Femur (tissue), 1 donor: ENCODE measurements around the gene SELPLG.
A peak's percentile ranks its signal among the peaks of the same experiment; 100 is the strongest.
"Not testable (repeated sequence)": the region's sequence is repeated elsewhere in the genome, so short reads cannot be mapped to it uniquely, and the experiment has no call there.

Experiments used
- DNase-seq: peaks from one replicate; pipeline ENCODE4 v3.0.0-alpha.2; 2017

SELPLG gene, protein sequence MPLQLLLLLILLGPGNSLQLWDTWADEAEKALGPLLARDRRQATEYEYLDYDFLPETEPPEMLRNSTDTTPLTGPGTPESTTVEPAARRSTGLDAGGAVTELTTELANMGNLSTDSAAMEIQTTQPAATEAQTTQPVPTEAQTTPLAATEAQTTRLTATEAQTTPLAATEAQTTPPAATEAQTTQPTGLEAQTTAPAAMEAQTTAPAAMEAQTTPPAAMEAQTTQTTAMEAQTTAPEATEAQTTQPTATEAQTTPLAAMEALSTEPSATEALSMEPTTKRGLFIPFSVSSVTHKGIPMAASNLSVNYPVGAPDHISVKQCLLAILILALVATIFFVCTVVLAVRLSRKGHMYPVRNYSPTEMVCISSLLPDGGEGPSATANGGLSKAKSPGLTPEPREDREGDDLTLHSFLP

DNA sequence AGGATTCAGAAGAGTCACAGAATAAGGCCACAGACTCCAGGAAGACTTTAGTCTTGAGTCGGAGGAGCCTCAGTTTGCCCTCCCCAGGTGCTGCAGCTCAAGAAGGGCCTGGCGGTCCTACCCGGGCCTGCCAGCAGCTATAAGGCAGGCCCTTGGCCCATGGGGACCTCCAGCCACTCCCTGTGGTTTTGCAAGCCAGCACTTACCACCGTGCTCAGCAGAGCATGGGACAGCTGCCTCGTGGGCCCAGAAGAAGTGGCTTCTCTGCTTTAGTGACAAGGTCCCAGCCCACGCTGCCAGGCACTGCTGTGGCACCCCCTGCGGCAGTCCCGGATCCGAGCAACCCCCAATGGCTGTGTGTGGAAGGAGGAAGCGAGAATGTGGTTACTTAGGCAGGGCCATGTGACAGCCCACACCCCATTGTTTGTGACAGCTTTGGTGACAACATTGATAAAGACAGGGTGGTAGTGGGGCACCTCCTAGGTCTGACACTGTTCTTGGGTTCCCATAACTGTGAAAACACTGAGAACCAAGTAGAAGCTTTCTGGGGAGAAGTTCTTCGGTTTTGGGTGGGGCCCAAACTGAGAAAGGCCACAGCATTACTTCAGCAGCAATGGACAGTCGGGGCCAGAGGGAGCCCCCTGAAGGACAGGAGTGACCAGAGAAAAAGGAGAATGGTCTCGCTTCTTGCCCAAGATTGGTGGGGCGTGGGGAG, at the start of gene SELPLG:
Gene SELPLG, minus strand, starts transcription at position 361 of the 715 bp plus-strand sequence. CDS start 9,587 bp downstream, outside the sequence.
- peak; percentile 73 for DNase-seq

DNA sequence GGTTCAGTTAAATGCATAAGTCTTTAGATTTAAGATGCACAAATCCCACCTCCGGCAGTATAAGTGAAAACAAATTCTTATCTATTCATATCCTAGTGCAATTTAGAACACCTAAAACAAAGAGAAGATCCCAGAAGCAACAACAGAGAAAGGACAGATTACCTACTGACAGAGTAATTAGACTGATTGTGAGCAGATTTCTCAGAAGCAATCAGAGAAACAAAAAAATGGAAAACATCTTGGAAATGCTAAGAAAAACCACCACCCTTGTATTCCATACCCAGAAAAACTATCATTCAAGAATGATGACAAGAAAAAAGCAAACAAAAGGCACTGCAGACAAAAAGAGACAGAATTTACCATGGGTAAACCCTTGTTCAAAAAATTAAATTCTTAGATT, 47.6 kb upstream of the SELPLG start:
- DNase-seq, result no peak

DNA sequence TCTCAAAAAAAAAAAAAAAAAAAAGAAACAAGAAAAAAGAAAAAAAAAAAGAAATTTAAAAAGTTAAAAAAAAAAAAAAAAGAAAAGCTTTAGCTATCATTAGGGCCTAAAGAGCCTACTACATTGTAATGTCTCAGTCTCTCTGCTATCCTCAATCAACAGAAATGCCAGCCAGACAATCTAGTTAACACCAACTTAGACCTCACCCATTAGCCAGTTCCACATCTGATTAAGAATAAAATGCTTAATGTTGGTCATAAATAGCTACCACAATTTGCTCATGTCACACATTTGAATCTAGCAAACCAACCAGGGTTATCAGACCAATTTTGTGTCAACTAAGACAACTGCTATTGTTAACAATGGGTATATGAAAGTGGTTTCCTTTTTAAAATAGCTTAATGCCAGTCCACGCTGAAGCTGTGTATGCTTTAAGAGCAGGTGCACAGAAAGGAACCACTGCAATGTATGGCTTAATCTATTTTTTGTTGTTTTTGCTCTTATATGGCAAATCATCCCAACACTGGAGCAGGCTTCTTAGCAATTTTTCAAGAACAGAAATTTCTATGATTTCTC, 45.5 kb upstream of the SELPLG start:
- DNase-seq, result no peak

DNA sequence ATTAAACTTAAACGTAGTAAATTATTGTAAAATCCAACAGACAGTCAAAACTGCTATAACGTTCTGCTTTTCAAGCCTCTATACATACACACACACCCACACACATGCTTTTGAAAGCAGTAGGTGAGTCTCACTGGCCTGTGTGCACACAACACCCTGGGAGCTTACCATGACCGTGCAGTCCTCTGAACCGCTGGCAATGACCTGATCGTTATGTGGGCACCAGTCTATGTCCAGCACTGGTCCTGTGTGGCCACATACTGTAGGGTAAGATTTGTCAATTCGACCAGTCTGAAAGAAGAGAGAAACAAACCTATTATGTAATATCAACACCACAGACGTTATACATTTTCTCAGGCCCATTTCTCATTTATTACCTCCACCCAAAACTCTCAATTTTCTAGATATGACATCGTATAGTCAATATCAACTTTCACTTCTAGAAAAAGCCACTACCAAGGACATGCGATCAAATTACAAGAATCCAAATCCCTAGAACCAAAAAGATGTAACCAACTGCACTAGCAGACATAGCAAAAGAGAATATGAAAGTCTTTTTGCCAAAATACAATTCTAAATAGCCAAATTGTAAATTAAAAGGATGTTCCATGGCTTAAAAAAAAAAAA, 44.5 kb upstream of the SELPLG start:
- no peak for DNase-seq

DNA sequence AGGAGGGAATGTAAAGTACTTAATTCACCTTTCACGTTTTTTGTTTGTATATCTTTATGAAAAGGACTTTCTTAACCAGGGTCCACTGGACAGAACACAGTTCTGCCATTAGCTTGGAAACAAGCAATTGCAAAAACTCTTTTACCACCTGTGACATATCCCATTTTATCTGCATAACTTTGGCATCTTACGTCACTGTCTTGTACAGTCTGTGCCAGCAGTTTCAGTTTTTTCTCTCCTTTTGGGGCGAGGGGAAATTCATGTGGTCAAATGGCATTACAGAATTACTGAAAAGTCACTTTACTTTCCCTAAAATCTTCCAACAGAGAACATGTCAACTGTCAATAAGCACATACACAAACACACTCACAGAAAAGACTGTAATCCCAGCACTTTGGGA, 43.7 kb upstream of the SELPLG start:
- DNase-seq, result no peak

DNA sequence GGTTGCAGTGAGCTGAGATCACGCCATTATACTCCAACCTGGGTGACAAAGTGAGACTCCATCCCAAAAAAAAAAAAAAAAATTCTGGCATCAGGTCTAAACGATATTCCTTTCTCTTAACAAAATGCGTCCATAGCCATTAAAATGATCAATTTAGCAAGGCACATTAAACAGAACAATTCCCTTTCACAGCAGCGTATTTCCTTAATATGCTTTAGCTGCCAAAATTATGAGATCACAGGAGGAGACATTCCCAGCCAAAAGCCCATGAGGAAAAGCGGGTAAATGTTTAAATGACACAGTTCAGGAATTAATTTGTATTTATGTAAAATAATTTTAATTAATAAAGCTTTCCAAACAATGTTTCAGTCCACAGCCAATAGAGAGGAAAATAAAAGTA, 43.0 kb upstream of the SELPLG start:
- DNase-seq, result no peak

DNA sequence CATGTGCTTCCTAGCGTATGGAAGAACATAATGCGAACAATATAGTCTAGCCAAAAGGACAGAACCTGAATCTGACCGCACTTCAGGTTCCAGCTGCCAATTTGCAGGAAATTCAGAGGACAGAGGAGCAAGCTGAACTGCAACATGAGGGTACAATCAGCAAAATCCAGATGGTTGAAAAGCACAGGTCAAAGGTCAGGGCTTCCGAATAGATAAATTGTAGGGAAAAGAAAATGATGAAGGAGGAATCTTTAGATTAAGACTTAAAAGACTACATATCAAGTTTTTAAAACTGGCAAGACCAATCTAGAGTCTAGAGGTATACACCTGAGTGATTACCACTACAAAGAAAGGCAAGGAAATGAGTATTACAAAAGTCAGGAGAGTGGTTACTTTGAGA, 42.1 kb upstream of the SELPLG start:
- DNase-seq, result no peak

DNA sequence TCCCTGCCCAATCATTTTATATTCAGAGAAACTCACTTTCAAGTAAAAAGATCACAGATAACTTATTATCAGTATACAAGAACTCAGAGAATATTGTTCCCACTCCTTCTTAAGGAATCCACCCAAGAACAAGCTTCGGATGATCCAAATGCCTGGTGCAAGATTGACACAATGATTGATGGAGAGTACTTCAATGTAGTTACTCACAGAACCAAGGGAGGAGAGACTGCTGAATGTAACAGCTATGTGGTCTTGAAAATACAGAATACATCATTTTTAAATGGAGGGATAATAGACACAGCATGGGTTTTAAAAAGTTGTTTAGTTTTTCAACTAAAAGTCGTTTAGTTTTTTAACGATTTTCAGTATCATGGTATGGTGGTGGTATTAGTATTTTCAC, 38.4 kb upstream of the SELPLG start:
- no peak for DNase-seq

DNA sequence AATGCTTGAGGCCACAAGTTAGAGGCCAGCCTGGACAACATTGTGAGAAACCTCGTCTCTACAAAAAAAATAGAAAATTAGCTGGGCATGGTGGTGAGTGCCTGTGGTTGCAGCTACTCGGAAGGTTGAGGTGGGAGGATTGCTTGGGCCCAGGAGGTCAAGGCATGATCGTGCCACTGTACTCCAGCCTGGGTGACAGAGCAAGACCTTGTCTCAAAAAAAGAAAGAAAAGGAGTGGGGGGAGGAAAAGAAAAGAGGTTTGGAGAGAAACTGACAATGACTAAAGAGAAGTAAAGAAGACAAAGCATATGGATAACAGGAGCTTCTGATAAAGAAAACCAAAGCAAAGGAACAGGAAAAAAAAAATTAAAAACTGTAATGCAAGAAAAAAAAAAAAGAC, 37.4 kb upstream of the SELPLG start:
- DNase-seq, result no peak

DNA sequence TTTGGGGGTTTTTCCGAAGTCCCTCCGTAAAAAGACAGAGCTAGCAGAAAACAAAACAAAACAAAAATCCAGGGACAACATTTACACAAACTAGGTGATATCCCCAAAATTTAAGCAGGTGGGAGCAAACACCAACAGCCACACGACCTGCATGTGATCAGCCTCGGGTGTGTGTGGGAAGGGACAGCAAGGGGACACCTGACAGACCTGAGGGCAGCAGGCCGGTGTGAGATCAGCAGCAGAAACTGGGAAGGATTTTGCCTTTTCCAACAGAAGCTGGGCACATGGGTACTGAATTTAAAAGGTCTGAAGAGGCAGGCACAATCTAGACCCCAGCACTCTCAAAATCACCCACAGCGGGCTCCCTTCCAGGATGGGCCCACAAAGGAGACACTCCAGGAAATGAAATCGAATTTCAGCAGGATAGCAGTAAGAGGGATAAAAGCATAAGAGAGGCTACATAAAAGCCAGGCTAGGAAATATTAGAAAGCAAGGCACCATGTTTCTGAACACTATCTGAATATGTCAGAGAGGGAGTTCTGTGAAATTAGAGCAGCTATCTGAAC, 36.5 kb upstream of the SELPLG start:
- DNase-seq, result no peak

DNA sequence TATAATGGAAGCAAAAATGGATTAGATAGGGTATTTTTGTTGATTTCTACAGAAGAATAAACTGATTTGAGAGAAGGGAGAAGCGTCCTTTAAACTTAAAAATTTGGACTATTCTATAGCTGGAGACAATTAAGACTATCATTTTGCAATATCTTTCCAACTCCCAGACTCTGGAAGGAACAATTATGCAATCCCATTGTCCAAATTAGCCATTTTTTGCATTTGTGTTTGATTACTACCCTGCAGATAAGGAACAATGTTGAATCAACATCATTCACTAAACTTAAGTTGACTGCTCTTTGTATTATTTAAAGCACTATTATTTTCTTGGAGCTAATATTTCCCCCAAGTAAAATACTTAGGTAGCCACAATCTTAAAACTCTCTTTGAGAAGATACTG, 34.8 kb upstream of the SELPLG start:
- no peak for DNase-seq

DNA sequence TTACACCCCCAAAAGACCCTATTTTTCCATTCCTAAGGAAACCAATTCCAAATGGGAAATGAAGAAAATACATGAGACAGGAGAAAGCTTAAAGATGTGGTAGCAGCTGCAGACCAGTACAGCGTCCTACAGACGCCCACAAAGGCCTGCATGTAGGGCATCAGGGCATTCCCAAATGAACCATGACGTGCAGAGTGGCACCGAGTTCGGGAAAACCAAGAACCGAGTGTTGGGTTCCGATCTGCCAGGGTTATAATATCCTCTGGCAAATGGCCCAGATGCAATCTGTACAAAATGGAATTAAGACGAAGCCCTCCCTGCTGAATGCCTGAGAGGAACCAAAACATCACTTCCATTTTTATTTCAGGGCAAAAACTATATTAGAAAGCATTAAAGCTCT, 34.4 kb upstream of the SELPLG start:
- no peak for DNase-seq

DNA sequence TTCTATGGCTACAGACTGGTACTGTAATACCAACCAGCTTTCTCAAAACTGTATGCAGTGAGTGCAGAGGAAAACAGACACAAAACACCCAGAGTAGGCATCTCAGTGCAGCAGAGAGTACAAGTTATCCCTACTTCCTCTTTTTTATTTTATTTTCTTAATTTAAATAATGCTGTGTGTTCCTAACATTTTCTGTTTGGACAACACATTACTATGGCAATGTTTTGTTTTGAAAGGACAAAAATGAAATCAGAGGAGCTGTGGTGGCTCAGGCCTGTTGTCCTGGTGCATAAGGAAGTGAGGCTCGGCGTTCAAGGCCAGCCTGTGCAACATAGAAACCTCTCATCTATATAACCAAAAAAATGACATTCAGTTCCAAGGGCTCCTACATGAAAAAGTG, 33.7 kb upstream of the SELPLG start:
- no peak for DNase-seq

DNA sequence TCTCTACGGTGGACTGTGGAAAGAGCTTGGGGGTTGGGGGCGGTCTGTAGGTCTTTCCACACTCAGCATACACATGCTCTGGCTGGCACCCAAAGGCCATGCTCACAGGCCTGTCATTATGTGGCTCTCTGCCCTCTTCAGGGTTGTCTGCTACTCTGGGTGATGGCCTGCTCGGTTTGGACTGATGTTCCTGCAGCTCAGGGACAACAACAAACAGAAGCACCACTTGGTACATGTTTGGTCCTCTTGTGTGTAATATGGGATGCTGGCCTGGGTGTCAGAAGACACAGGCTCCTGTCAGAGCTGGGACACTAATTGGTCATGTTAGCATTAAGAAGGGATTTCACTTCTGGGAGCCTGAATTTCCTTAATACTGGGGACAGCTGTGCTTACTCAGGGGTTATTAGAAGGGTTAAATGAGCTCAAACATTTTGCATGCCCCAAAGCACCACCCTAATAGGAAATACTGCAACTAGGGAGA, 32.7 kb upstream of the SELPLG start:
- DNase-seq, result peak; percentile 83

DNA sequence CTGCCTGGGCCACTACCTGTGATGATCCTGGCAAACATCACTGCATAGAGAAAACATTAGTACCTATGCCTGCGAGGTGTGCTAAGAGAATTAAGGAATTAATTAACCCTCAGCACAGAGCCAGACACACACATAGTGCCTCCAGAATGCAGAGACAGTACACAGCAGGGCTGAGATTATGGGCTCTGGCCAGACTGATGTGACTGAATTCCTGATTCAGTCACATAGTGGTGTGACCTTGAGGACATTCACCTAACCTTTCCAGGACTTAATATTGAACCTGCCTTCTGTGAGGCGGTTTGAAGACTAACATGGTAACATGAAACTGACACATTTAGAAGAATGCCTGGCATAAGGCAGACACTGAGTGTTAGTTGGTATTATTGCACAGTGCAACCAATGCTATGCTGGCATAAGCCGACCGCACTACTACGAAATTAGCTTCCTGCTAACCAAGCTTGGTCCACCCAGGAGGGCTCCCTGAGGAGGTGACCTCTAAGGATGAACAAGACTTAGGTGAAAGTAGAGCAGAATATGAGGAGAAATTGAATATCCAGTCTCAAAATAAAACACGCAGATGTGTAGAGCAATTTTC, 32.0 kb upstream of the SELPLG start:
- no peak for DNase-seq

DNA sequence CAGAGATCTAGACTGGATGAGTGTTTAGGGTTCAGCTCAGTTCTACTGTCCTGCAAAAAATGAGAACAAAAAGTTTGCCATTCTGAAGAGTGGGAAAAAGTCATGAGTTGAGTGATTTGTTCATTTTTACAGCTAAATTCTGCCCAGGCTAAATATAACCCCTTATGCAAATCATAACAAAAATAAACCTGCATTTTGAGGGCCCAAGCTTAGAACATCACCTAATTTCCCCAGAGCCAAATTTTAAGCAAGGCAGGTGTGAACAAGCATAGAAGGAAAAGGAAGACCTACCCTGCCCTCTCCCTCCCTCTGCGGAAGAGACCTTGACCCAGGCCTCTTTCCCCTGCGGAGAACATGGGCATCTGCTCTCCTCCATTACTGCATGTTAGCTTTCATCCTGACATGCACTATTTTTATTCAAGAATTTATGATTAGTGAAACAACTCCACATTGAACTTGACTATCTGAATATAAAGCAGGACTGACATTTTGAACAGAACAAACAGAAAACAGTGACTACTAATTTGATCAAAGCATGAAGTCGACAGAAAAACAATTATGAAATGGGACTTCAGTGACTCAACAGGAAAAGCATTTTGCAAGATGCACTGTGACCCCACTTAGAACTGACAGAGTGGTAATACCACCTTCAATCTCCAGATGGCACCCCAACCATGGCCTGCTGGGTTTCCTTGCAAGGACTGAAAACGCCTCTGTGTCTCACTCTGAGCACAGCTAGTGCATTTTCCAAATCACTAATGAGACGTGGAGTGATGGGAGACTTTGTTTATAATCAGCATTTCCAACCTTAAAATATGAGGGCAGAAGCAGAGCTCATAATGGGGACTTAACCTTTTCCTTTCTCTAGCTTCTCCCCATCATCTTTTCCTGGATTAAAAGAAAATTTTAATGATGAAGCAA, 30.9 kb upstream of the SELPLG start:
- peak; percentile 91 for DNase-seq

DNA sequence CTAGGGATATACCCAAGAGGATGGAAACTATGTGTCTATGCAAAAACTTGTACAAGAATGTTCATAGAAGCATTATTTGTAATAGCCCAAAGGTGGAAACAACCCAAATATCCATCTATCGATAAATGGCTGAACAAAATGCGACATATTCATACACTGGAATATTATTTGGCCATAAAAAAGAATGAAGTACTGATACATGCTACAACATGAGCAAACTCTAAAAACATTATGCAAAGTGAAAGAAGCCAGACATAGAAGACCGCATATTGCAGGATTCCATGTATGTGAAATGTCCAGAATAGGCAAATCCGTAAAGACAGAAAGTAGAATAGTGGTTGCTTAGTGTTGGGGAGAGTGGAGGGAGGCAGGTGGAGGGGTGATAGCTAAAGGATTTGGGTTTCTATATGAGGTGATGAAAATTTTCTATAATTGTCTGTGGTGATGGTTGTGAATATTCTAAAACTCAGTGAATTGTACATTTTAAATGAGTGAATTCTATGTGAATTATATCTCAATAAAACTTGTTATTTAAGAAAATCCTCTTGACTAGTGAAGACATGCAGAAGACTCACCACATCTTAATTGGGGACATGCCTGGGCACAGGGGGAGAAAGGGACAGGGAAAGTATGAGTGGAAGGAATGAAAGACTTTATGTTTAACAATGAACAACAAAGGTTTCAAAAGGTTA, 29.8 kb upstream of the SELPLG start:
- DNase-seq, result no peak

DNA sequence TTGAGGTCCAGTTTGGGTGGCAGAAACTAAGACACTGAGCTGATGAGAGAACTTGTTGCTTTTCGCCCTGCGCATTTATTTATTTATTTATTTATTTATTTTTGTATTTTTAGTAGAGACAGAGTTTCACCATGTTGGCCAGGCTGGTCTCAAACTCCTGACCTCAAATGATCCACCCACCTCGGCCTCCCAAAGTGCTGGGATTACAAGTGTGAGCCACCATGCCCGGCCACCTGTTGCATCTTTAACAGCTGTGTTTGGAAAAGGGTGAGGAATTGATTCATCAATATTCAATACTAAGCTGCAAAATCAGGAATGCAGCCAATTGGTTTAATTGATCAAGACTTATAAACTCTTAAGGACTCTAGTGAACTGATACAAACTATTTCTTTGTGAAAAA, 24.4 kb upstream of the SELPLG start:
- DNase-seq, result not testable (repeated sequence)

DNA sequence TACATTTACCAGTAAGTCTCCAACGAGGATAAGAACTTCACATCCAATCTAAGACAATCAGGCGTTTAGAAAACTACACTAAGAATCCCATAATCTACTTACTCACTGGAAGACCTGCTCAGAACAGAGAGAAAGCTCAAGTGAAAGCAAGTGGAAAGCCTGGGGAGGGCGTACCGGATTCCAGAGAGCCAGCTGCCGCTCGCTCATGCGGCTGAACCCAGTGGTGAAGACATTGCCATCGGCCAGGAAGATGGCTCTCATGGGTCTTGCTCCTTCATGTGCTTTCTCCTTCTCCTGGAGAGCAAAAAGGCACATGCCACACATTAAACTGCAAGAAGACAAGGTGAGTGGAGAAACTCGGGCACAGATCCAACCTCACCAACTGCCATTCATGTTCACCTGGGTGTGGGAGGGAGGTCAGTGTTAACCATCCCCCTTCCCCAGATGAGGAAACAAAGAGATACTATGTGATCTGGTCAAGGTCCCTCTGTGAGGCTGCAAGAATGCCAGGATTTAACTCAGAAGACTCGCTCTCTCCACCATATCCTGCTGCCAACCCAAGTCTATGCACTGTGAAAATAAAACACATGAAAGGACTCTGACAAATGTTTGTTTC, 23.5 kb upstream of the SELPLG start:
- no peak for DNase-seq

DNA sequence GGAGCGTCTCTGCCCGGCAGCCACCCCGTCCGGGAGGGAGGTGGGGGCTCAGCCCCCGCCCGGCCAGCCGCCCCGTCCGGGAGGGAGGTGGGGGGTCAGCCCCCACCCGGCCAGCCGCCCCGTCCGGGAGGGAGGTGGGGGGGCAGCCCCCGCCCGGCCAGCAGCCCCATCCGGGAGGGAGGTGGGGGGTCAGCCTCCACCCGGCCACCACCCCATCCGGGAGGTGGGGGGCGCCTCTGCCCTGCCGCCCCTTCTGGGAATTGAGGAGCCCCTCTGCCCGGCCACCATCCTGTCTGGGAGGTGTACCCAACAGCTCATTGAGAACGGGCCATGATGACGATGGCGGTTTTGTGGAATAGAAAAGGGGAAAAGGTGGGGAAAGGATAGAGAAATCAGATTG, 22.6 kb upstream of the SELPLG start:
- DNase-seq, result not testable (repeated sequence)
